ENCODE measurements around the gene KIAA1671. TPM values are rescaled to one million over a fixed set of nuclear protein-coding genes. Genes with fewer than 3 reads are reported as not detected.

KIAA1671 gene
- total RNA-seq, 1 experiment from 2014 or later, result 18.6 TPM

- no peak for DNase-seq
- CTCF ChIA-PET, result no interaction called here
Observed at GRCh38 chr22:25014896-25015755, 62.6 kb downstream of the KIAA1671 start.

GRCh38 chr22:25016311-25016710 is 63.8 kb downstream of the KIAA1671 start:
- CTCF ChIA-PET, result no interaction called here
- H3K4me1 ChIP-seq (ENCODE audit: insufficient read depth, low read length), result peaks cover 15% of the 10 kb centered on the region
- H3K27me3 ChIP-seq (ENCODE audit: low read length), result no peaks in the 10 kb centered on the region
- no peaks in the 10 kb centered on the region for H3F3A ChIP-seq (ENCODE audit: low read length, unreplicated experiment)
- no peak overlapping the region for H3K9ac ChIP-seq (ENCODE audit: low read length)
- no TSS peak for BruUV-seq (replicated peaks)
- H3K36me3 ChIP-seq (ENCODE audit: low read depth, low read length), result no peaks in the 10 kb centered on the region
- no peak overlapping the region for H3K27ac ChIP-seq (ENCODE audit: low read length)
- H3K9me2 ChIP-seq (replicated peaks; ENCODE audit: low read length), result no peaks in the 10 kb centered on the region
- no peaks in the 10 kb centered on the region for H3K9me3 ChIP-seq (ENCODE audit: low read length)
- intact Hi-C loops (cut with micrococcal nuclease), result no loop called here
- no peak overlapping the region for H3K4me3 ChIP-seq (ENCODE audit: low read length)
- POLR2A ChIA-PET (ENCODE audit: unreplicated experiment), result no interaction called here
- no peak overlapping the region for H3K4me2 ChIP-seq (ENCODE audit: low read length)
- no peaks in the 10 kb centered on the region for H4K20me1 ChIP-seq (ENCODE audit: low read length)
- H3K79me2 ChIP-seq (ENCODE audit: low read length), result peaks cover 19% of the 10 kb centered on the region; the same call in 1 of the 2 replicates
- TF ChIP-seq EZH2 (IDR thresholded peaks at IDR 0.05; ENCODE audit: low read length, unreplicated experiment), result no peak
- H2AFZ ChIP-seq (ENCODE audit: low read length), result no peak overlapping the region
- ATAC-seq, result no peak
- no peak for DNase-seq

More at GRCh38 chr22:25014896-25015755, 62.6 kb downstream of the KIAA1671 start:
- Histone ChIP-seq H3K36me3 (ENCODE audit: low read depth, low read length) (no peaks in the 10 kb centered on the region), H3K79me2 (ENCODE audit: low read length) (peaks cover 19% of the 10 kb centered on the region; the same call in 1 of the 2 replicates), H3K27ac (ENCODE audit: low read length) (no peak overlapping the region), H4K20me1 (ENCODE audit: low read length) (no peaks in the 10 kb centered on the region), H3K9ac (ENCODE audit: low read length) (no peak overlapping the region), H2AFZ (ENCODE audit: low read length) (no peak overlapping the region), H3K4me3 (ENCODE audit: low read length) (no peak overlapping the region), H3K9me2 (replicated peaks; ENCODE audit: low read length) (no peaks in the 10 kb centered on the region), H3K4me1 (ENCODE audit: insufficient read depth, low read length) (peaks cover 15% of the 10 kb centered on the region), H3K27me3 (ENCODE audit: low read length) (no peaks in the 10 kb centered on the region), H3K9me3 (ENCODE audit: low read length) (no peaks in the 10 kb centered on the region), H3K4me2 (ENCODE audit: low read length) (no peak overlapping the region), H3F3A (ENCODE audit: low read length, unreplicated experiment) (no peaks in the 10 kb centered on the region)
- ATAC-seq, result no peak
- intact Hi-C loops (cut with micrococcal nuclease), result no loop called here
- no peak for TF ChIP-seq CTCF (conservative IDR thresholded peaks at IDR 0.05; ENCODE audit: low read depth, low read length)
- no peak for TF ChIP-seq EZH2 (IDR thresholded peaks at IDR 0.05; ENCODE audit: low read length, unreplicated experiment)
- TF ChIP-seq EZH2phosphoT487 (IDR thresholded peaks at IDR 0.05; ENCODE audit: borderline replicate concordance, low read length), result no peak
- no TSS peak for BruUV-seq (replicated peaks)
- POLR2A ChIA-PET (ENCODE audit: unreplicated experiment), result no interaction called here

GRCh38 chr22:25018009-25018408 is 65.5 kb downstream of the KIAA1671 start:
- no peak for ATAC-seq
- Histone ChIP-seq H3F3A (ENCODE audit: low read length, unreplicated experiment) (no peaks in the 10 kb centered on the region), H2AFZ (ENCODE audit: low read length) (no peak overlapping the region), H3K36me3 (ENCODE audit: low read depth, low read length) (no peaks in the 10 kb centered on the region), H3K9me2 (replicated peaks; ENCODE audit: low read length) (no peaks in the 10 kb centered on the region), H3K27ac (ENCODE audit: low read length) (no peak overlapping the region), H3K27me3 (ENCODE audit: low read length) (no peaks in the 10 kb centered on the region), H4K20me1 (ENCODE audit: low read length) (no peaks in the 10 kb centered on the region), H3K9me3 (ENCODE audit: low read length) (no peaks in the 10 kb centered on the region), H3K4me3 (ENCODE audit: low read length) (no peak overlapping the region), H3K9ac (ENCODE audit: low read length) (no peak overlapping the region), H3K4me2 (ENCODE audit: low read length) (no peak overlapping the region), H3K79me2 (ENCODE audit: low read length) (peaks cover 14% of the 10 kb centered on the region; the same call in 1 of the 2 replicates), H3K4me1 (ENCODE audit: insufficient read depth, low read length) (peaks cover 13% of the 10 kb centered on the region)
- ChIA-PET CTCF (no interaction called here), POLR2A (ENCODE audit: unreplicated experiment) (no interaction called here)
- no peak for TF ChIP-seq EZH2 (IDR thresholded peaks at IDR 0.05; ENCODE audit: low read length, unreplicated experiment)
- TF ChIP-seq CTCF (conservative IDR thresholded peaks at IDR 0.05; ENCODE audit: low read depth, low read length), result no peak
- TF ChIP-seq EZH2phosphoT487 (IDR thresholded peaks at IDR 0.05; ENCODE audit: borderline replicate concordance, low read length), result no peak
- DNase-seq, result no peak
- intact Hi-C loops (cut with micrococcal nuclease), result no loop called here
- no TSS peak for BruUV-seq (replicated peaks)
